NCI-H2196 (cell line): ENCODE measurements around the gene SLC22A7.
"Not testable (repeated sequence)": the region's sequence is repeated elsewhere in the genome, so short reads cannot be mapped to it uniquely, and the experiment has no call there.

Experiments used
- DNase-seq: peaks from one replicate; lab custom pipeline; 2025; ENCODE audit not compliant: unreplicated experiment; lab: John Stamatoyannopoulos, UW

SLC22A7 gene

DNA sequence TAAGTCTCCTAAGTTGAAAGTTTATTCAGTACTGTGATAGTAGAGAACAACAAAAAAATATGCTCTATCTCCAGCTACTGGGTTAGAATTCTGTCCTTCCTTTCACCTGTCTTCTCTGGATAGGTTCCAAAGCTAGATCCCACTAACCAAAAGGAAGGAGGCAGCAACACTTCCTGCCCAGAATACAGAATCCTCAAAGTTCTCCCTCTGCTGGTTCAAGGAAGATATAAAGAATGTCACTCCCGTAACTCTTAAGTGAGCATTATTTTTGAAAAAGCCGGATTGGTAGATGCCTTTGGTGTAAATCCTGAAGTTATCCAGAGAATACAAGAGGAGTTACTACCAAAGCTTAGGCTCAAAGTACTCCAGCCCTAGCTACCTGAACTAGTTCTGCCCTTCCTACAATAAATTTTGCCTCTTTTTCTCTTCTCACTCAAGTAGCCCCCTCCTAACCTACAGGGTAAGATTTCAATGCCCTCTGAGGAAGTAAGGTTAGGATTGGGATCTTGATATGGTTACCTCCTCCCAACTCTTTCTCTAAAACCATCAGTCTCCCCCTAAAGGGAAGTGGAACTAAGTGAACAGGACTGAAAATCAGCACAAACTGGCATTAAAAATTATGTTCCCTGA, 36.5 kb downstream of the SLC22A7 start:
- peak; percentile 72 for DNase-seq

DNA sequence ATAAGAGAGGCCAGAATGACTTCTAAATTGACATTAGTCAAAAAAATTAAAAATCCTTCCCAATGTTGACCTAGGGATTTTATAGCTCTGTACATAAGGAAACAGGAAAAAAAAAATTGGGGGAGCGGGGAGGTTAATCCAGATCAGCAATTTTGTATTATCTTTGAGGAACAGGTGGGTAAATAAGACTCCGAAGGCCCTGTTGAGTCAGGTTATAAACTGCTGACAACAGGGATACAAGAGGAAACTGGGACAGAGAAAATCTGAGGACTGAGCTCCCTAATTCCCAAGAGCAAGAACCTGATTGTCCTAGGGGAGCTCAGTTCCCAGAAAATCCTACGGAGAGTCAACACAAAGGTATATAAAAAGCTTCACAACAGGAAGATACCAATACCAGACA, 37.4 kb downstream of the SLC22A7 start:
- DNase-seq: peak; percentile 10

DNA sequence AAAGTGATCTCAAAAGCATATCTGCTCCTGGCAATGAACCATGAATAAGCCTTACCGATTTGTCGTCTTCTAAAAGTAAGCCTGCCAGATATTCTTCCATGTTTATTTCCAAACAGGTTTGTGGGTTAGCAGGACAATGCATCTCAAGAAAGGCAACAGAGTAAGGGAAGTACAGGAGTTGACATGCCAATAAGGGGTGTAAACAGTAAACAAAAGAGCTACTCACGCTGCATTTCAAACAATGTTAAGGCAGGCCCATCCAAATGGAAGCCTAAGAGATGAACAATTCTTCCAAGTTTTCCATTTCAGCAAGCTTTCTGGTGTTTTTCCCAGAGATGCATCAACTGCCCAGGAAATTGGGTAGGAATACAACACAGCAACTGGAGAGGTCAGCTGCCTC, 38.3 kb downstream of the SLC22A7 start:
- no peak for DNase-seq

DNA sequence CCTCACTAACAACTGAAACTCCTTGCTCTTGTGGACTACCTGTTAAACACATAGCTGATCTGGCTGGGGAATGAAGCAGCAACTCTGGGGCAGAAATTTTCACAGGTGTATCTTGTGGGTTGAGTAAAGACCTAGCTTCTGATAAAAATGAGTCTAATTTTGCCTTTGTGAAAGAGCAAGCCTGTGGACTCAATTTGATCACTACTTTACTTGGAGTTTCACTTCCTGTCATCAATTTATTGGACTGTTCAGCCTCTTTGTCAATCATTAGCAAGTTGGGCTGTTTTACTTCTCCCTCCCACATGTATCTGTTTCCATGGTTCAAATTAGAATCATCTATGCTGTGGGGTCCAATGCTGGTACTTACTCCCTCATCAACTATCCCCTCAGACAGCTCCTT, 40.2 kb downstream of the SLC22A7 start:
- DNase-seq: no peak

DNA sequence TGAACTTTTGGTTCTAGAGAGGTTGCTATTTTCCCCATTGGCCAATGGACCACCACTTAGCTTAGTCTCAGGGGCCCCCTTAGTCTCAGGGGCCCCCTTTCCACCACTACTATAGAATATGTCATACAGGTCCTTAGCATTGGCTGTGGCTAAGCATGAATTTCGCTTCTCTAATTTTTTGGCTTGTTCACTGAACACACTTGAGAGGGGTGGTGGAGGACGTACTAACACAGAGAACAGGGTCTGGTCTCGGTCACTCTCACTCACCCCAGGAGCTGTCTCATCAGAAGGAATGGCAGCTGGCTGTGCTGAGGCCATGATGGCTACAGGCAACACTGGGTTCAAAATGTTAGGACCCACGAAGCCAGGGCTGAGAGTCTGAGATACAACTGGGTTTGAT, 41.1 kb downstream of the SLC22A7 start:
- no peak for DNase-seq

DNA sequence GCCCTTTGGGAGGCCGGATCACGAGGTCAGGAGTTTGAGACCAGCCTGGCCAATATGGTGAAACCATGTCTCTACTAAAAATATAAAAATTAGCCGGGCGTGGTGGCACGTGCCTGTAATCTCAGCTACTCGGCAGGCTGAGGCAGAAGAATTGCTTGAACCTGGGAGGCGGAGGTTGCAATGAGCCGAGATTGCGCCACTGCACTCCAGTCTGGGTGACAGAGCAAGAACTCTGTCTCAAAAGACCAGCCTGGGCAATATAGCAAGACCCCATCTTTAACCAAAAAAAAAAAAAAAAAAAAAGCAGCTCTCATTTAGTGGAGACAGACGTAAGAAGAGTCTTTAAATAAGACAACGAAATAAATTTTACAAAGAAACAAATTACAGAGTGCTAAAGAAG, 48.2 kb downstream of the SLC22A7 start:
- not testable (repeated sequence) for DNase-seq

DNA sequence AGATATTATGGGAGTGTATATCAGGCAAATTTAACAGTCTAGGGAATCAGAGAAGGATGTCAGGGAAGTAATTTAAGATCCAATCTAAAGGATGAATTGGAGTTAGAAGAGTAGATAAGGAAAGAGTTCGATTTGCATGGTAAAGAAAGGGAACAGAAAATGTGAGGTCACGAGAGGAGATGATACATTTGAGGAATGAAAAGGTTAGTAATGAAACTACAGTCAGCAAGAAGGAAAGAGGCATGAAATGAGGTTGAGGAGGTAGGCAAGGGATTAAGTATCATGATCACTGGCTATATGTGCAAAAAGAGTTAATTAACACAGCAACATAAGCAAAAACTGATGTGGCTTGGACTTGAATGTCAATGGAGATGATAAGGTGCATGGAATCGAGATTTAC, 49.0 kb downstream of the SLC22A7 start:
- no peak for DNase-seq

DNA sequence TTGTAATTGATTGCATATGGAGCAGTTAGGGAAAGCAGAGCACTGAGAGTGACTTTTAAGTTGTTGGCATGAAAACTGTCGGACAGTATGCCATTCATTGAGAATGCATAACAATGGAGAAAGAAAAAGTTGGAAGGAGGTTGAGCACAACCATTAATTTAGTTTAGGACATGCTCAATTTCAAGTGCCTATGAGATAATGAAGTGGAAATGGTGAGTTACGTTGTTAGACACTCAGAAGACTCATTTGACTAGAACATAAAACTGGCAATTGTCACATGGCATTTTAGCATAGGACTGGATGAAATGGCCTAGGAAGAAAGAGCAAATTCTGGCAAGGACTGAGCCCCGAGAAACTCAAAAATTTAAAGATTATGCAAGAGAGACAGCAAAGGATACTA, 49.4 kb downstream of the SLC22A7 start:
- DNase-seq: no peak

DNA sequence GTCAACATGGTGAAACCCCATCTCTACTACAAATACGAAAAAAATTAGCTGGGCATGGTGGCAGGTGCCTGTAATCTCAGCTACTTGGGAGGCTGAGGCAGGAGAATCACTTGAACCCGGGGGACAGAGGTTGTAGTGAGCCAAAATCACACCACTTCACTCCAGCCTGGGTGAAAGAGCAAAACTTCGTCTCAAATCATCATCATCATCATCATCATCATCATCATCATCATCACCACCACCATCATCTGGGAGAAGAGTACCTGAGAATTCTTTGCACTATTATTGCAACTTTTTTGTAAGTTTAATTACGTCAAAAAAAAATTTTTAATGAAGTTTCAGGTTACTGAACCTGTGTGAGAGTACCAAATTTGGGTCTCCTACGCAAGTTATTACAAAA, 53.9 kb downstream of the SLC22A7 start:
- not testable (repeated sequence) for DNase-seq
